HG03025 (cell line): ENCODE data around the gene LMO2.
"Not testable (repeated sequence)": the region's sequence is repeated elsewhere in the genome, so short reads cannot be mapped to it uniquely, and the experiment has no call there.

Source experiments
- ATAC-seq: cut with Tn5 transposase; IDR thresholded peaks from one replicate; pipeline ENCODE4 v1.9.1; 2021; ENCODE audit warnings: mild to moderate bottlenecking, moderate library complexity; ENCODE audit not compliant: unreplicated experiment, low FRiP score

Gene LMO2

DNA sequence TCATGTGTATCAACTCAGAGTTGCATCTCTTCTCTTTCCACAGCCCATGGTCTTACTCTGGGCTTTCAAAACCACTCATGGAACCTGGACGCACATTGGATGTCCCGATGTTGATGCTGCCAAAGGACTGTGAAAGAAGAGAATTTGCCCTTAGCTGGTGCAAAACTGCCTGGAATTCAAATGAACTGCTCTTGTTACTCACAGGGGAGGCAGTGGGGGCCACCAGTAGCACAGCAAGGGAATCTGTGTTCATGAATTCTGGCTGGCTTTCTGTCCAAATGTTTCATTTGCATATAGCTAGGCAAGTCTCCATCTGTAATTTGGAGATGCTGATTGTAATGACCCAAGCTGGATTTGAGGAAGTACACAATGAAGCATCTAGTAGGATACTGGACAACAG lies 24.9 kb downstream of the LMO2 start:
- ATAC-seq, result no peak

GRCh38 chr11:33864479-33864878 lies 27.4 kb downstream of the LMO2 start:
- ATAC-seq, result no peak

GRCh38 chr11:33863418-33864172 lies 28.3 kb downstream of the LMO2 start:
- no peak for ATAC-seq

DNA sequence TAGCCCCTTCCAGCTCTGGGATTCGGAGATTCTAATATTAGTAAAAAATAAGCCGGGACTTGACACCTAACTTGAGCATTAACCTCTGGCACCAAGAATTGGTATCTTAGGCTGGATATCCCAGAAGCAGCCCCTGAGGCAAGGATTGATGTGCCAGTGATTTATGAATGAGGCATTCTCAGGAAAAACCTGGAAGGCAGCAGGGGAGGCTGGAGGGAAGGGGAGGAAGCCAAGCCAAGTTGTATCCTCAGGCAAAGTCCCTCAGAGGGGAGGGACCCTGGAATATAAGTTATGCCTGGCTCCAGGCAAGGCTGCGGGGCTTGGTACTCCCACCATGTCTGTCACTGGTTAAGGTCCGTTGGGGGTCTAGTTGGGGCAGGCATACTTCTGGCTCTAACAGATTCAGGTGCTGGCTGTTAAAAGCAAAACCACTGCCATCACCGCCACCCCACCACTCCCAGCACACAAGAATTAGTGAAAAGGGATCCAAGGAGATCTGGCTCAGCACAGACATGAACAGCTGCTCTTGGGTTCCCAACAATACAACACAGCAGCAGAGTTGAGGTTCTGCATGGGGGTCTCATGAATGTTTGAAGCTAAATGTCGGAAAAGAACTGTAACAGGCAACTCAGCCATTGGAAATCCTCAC lies 29.8 kb downstream of the LMO2 start:
- ATAC-seq, result no peak

- ATAC-seq, result no peak
Observed at GRCh38 chr11:33861386-33861785, 30.5 kb downstream of the LMO2 start.

- ATAC-seq, result no peak
Observed at GRCh38 chr11:33860926-33861325, 30.9 kb downstream of the LMO2 start.

GRCh38 chr11:33859306-33859705 lies 32.6 kb downstream of the LMO2 start:
- ATAC-seq, result no peak

DNA sequence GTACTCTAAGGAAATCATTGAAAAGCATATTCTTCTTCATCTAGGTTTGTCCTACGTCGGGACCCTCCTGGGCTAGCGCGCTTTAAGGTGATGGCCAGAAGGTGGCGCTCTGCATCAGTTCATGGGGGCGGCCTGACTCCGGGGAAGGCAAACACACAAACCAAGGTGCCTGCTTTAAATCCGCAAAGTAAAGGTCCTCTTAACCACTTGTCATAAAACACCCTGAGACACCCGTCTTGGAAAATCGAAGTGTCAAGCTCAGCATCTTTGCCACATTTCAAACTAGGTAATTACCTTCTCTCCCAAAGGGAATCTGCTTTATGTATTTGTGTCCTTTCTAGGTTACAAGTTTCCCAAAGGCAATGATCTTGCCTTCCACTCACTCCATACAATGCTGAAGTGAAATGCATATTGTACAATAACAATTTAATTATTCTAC lies 33.9 kb downstream of the LMO2 start:
- no peak for ATAC-seq

DNA sequence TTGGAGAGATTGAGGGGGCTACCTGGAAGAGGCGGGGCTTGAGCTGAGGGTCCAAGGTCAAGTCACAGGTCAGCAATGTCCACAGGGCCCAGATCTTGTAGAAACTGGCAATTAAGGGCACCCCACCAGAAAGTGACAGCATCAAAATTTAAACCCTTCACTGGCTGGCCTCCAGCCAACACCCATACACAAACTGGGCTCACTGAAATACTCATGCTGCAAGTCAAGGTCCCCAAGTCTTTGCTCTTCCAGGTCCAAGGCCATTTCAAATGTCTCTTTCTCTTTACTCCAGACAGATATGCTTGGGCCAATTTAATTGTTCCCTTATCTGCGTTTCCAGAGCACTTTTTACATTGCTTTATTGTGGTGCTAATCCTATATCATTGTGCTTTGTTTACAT lies 36.4 kb downstream of the LMO2 start:
- ATAC-seq, result no peak

DNA sequence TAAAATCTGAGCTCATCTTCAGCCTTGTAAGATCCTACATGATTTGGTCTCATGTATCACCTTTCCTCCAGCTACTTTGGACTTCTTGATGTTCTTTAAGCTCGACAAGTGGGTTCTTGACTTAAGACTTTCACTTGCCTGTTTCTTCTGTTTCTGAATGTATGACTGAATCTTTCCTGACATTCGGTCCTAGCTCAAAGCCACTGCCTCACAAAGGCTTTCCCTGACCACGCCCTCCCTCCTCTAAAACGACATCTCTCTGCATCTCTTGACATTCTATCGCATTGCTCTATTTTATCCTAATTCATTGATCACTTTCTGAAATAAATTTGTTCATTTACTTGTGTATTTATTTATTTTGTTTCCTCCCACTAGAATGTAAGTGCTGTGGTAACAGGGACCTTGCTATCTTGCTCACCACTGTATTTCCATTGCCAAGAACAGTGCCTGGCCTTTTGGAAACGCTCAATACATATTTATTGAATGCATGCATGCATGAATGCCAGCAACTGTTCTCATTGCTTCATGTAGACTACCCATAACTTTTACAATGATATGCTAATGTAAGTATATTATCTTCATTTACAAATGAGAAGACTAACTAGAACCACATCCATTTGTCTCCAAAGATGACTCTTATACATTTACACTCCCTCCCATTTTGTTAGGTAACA lies 43.0 kb downstream of the LMO2 start:
- ATAC-seq, result no peak

DNA sequence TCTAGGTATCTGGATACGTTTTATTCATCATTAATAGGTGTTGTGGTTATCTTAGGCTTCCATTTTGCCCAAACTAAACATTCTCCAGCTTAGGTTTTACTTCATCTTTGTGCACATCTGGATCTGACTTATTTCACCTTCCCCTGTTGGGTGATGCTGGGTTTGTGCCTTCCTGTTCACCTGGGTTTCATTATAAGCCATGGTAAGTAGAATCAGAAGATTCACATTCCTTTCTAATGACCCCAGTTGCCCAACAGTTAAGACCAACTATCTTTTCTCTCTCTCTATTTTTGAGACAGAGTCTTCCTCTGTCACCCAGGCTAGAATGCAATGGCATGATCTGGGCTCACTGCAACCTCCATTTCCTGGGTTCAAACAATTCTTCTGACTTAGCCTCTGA lies 44.6 kb downstream of the LMO2 start:
- ATAC-seq, result no peak

GRCh38 chr11:33844236-33844635 lies 47.6 kb downstream of the LMO2 start:
- no peak for ATAC-seq

DNA sequence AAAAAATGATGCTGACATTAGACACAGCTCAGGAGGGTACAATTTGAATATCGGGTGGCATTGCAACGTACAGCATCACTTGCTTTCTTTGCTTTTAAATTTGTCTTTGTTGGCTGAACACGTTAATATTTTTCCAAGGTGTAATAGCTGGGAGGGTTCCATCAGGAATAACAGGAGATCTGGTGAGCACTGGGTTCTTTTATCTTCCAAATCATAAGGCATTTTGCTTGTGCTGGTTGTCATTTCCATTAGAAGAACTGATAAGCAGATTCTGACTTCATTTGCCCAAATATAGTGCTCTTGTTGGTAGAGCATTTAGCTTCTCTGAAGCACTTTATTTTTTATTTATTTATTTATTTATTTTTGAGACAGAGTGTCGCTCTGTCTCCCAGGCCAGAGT lies 48.9 kb downstream of the LMO2 start:
- ATAC-seq, result no peak

DNA sequence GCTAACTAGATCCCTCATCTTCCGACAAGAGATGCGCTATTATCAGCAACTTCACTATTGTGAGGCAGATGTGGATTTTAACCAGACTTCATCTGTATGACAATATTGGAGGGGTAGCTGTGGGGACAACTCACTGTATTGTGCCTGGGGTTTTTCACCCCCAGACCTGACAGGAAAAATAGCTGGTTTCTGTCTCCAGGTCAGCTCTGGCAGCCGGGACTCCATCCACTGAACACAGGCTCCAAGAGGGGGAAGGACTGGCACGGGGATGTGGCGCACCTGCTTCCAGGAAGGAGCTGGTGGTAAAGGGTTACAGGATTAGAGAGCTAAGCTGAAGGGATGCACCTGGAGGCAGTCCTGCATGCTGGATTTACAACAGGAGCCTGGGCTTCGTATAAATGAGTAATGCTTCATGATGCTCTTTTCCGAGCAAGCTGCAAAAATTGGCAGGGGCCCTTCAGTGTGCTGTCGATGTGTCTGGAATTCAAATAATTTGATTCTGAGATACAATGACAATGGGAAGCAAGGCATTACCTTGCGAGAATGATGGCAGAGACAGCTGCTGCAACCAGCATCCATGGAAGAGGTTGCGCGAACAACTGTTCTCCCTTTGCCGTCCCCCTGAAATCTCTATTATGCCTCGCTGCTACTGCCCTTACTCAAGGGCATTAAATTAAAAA lies 49.5 kb downstream of the LMO2 start:
- no peak for ATAC-seq

DNA sequence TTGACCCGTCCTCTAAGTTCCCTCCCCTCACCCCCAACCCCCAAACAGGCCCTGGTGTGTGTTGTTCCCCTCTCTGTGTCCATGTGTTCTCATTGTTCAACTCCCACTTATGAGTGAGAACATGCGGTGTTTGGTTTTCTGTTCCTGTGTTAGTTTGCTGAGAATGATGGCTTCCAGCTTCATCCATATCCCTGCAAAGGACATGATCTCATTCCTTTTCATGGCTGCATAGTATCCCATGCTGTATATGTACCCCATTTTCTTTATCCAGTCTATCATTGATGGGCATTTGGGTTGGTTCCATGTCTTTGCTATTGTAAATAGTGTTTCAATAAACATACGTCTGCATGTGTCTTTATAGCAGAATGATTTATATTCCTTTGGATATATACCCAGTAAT lies 53.6 kb downstream of the LMO2 start:
- not testable (repeated sequence) for ATAC-seq

DNA sequence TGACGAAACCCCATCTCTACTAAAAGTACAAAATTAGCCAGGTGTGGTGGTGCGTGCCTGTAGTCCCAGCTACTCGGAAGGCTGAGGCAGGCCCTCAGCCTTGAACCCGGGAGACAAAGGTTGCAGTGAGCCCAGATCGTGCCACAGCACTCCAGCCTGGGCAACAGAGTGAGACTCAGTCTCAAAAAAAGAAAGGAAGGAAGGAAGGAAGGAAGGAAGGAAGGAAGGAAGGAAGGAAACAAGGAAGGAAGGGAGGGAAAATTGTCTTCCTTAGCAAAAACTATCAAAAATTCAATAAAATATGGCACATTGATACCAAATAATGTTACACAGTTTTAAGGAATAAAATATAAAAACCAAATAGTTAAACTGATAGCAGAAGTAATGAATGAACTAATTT lies 54.5 kb downstream of the LMO2 start:
- not testable (repeated sequence) for ATAC-seq

GRCh38 chr11:33835143-33835878 lies 56.6 kb downstream of the LMO2 start:
- ATAC-seq, result no peak

DNA sequence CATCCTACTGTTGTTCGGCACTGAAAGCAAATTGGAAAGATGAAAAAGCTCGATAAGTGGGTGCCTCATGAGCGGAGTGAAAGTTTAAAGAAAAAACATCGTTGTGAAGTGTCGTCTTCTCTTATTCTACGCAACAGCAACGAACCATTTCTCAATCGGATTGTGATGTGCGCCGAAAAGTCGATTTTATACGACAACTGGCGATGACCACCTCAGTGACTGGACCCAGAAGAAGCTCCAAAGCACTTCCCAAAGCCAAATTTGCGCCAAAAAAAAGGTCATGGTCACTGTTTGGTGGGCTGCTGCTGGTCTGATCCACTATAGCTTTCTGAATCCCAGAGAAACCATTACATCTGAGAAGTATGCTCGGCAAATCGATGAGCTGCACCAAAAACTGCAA lies 59.2 kb downstream of the LMO2 start:
- no peak for ATAC-seq

DNA sequence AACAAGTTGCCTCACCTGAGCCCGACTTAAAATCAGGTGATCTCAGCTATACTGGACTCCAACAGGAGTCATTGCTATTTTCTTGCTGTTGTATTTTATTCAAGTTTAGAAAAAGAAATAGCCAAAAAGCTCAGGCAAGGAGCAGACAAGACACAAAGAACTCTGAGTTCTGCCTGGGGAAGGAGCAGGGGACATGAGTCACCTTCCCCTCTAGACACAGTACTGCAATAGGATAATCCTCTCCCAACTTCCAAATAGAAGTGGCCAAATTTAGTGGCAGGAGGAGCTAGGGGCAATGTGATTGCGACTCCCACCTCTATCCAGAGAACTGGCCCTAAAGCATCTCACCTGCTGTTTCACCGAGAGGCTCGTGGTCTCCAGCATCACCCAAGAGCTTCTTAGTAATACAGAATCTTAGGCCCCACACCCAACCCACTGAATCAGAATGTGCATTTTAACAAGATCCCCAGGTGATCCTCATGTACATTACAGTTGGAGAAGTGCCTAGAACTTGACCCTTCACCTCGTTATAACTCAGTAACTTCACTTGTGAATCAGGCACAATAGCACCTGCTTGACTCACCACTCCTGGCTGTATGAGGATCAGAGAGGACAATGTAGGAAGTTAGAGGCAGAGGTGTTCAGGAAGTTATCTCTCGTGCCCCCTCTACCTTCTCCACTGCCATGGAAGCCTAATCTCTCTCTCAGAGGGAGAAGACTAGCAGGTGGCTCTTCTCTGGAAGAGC lies 60.8 kb downstream of the LMO2 start:
- no peak for ATAC-seq
